ENCODE data around the gene LURAP1L.

DNA sequence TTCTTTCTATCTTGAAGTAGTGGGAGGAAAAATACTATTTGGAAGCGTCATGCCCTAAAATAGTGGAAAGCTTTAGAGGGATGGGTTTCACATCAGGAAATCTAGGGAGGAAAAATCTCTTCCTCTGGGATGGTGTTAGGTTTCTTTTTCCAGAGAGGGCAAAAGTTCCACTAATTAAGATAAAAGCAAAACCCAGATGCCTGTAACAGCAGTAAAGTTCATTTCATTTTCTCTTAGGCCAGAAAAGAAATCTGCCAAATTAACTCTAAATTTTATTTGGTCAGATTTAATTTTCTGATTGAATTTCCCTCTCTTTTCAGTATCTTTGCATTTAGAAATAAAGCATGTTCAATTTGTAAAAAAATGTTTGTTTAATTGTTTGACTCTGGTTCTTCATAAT, 88.8 kb downstream of the LURAP1L start:
- TF ChIP-seq, protein P1, sequence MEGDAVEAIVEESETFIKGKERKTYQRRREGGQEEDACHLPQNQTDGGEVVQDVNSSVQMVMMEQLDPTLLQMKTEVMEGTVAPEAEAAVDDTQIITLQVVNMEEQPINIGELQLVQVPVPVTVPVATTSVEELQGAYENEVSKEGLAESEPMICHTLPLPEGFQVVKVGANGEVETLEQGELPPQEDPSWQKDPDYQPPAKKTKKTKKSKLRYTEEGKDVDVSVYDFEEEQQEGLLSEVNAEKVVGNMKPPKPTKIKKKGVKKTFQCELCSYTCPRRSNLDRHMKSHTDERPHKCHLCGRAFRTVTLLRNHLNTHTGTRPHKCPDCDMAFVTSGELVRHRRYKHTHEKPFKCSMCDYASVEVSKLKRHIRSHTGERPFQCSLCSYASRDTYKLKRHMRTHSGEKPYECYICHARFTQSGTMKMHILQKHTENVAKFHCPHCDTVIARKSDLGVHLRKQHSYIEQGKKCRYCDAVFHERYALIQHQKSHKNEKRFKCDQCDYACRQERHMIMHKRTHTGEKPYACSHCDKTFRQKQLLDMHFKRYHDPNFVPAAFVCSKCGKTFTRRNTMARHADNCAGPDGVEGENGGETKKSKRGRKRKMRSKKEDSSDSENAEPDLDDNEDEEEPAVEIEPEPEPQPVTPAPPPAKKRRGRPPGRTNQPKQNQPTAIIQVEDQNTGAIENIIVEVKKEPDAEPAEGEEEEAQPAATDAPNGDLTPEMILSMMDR (IDR thresholded peaks at IDR 0.05), result no peak
- no peak for TF ChIP-seq POLR2A (IDR thresholded peaks at IDR 0.05)
